BJ (cell line): ENCODE data around the gene SUSD5. TPM values are rescaled to one million over a fixed set of nuclear protein-coding genes. Genes with fewer than 3 reads are reported as not detected.
"Not testable (repeated sequence)": the region's sequence is repeated elsewhere in the genome, so short reads cannot be mapped to it uniquely, and the experiment has no call there.

Experiments
- CTCF ChIA-PET: fragments of 350-600 bp; formaldehyde crosslinking; extraction: SDS; loops from one replicate; lab custom pipeline; 2021; ENCODE audit warnings: antibody characterized with exemption, inconsistent platforms; lab: Yijun Ruan, JAX
- POLR2A ChIA-PET: fragments of 300-600 bp; sonication (Branson Sonifier 250); formaldehyde crosslinking; extraction: SDS; loops from one replicate; lab custom pipeline; 2021; ENCODE audit warnings: antibody characterized with exemption; lab: Charles Lee
- DNase-seq: peaks from one replicate; pipeline ENCODE4 v3.0.0-alpha.2; 2011; ENCODE audit warnings: low read depth
- H3K27me3 ChIP-seq: 2 replicates; pipeline ENCODE4 v1.6.0; 2011; ENCODE audit warnings: low read length; ENCODE audit not compliant: control insufficient read depth, insufficient read depth
- H3K36me3 ChIP-seq: 2 replicates; pipeline ENCODE4 v1.5.1; 2011; ENCODE audit warnings: low read length; ENCODE audit not compliant: control insufficient read depth, insufficient read depth
- H3K4me3 ChIP-seq: 2 replicates; pipeline ENCODE4 v1.5.1; 2011; ENCODE audit warnings: low read depth, mild to moderate bottlenecking, control low read depth, low read length
- polyA plus RNA-seq: library from polyadenylated mRNA; depleted of rRNA; stranded (reverse); fragments of >200 nt; gene quantifications from 2 replicates; pipeline ENCODE4 v1.2.3, GENCODE V29; 2011
- TF ChIP-seq, protein P1 (sequence below): IDR thresholded peaks from 2 replicates; pipeline ENCODE4 v1.5.1; 2011; ENCODE audit warnings: low read depth, mild to moderate bottlenecking, control low read depth, inconsistent platforms, low read length, moderate library complexity; ENCODE audit not compliant: insufficient read depth

SUSD5 gene
- polyA plus RNA-seq, 1 experiment: 2.5 TPM

- ChIA-PET CTCF (interaction anchor here (1.5 to 1.7 kb wide), 2 partner anchors 10 to 13 kb away, joined by 3 to 9 read pairs; no protein-coding TSS in a partner anchor), POLR2A (no interaction called here)
- Histone ChIP-seq H3K27me3 (no peaks in the 10 kb centered on the region), H3K36me3 (peaks cover 11% of the 10 kb centered on the region), H3K4me3 (no peak overlapping the region)
- TF ChIP-seq, protein P1, sequence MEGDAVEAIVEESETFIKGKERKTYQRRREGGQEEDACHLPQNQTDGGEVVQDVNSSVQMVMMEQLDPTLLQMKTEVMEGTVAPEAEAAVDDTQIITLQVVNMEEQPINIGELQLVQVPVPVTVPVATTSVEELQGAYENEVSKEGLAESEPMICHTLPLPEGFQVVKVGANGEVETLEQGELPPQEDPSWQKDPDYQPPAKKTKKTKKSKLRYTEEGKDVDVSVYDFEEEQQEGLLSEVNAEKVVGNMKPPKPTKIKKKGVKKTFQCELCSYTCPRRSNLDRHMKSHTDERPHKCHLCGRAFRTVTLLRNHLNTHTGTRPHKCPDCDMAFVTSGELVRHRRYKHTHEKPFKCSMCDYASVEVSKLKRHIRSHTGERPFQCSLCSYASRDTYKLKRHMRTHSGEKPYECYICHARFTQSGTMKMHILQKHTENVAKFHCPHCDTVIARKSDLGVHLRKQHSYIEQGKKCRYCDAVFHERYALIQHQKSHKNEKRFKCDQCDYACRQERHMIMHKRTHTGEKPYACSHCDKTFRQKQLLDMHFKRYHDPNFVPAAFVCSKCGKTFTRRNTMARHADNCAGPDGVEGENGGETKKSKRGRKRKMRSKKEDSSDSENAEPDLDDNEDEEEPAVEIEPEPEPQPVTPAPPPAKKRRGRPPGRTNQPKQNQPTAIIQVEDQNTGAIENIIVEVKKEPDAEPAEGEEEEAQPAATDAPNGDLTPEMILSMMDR: 0 out of 2 replicates have a peak, but pooled peaks have one; percentile 11
- DNase-seq: no peak
Measured at GRCh38 chr3:33144433-33144832, 74.2 kb downstream of the SUSD5 start.

DNA sequence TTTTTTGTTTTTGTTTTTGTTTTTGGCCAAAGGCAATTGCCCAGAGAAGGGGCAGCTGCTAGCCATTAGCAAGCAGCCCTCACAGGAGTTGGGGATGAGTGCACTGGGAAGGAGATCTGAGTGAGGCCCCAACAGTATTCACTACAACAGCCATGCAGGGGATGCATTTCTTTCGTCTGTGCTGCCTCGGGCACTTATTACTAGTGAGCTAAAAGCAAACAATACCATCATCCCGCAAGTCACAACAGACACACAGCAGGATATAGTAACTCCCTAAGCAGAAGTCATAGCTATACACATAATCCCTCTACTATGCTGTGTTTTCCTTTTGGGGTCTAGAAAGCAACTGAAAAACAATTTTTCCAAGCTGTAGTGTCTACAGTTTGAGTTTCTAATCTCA is 77.6 kb downstream of the SUSD5 start:
- POLR2A ChIA-PET: no interaction called here
- no peak for DNase-seq
- peaks cover 11% of the 10 kb centered on the region for H3K36me3 ChIP-seq
- no peaks in the 10 kb centered on the region for H3K27me3 ChIP-seq
- H3K4me3 ChIP-seq: no peak overlapping the region
- CTCF ChIA-PET: interaction anchor here (0.7 to 2.4 kb wide), 4 partner anchors 10 to 232 kb away, joined by 3 to 10 read pairs (median 6); no protein-coding TSS in a partner anchor
- TF ChIP-seq, protein P1: no peak

GRCh38 chr3:33139996-33140395 is 78.6 kb downstream of the SUSD5 start:
- DNase-seq: no peak
- TF ChIP-seq, protein P1: no peak
- CTCF ChIA-PET: interaction anchor here (1.4 to 2.9 kb wide), 4 partner anchors 9 to 233 kb away, joined by 5 to 26 read pairs (median 6); no protein-coding TSS in a partner anchor
- no peak overlapping the region for H3K4me3 ChIP-seq
- peaks cover 13% of the 10 kb centered on the region for H3K36me3 ChIP-seq
- no peaks in the 10 kb centered on the region for H3K27me3 ChIP-seq
- POLR2A ChIA-PET: no interaction called here

DNA sequence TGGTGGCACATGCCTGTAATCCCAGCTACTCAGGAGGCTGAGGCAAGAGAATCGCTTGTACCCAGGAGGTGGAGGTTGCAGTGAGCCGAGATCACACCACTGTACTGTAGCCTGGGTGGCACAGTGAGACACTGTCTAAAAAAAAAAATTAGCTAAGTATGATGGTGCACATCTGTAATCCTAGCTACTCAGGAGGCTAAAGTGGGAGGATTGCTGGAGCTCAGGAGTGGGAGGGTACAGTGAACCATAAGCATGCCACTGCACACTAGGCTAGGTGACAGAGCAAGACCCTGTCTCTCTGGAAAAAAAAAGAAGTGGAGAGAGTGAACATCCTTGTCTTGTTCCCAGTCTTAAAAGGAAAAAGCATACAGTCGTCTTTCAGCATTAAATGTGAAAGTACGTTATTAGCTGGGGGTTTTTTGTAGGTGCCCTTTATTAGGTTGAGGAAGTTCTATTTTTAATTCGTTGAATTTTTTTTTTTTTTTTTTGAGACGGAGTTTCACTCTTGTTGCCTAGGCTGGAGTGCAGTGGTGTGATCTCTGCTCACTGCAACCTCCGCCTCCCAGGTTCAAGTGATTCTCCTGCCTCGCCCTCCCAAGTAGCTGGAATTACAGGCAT is 79.5 kb downstream of the SUSD5 start:
- peaks cover 15% of the 10 kb centered on the region for H3K36me3 ChIP-seq
- H3K4me3 ChIP-seq, POLR2A ChIA-PET, H3K27me3 ChIP-seq, DNase-seq: not testable (repeated sequence)
- CTCF ChIA-PET: interaction anchor here (0.7 to 2.9 kb wide), 3 partner anchors 9 to 233 kb away, joined by 3 to 26 read pairs (median 5); no protein-coding TSS in a partner anchor

DNA sequence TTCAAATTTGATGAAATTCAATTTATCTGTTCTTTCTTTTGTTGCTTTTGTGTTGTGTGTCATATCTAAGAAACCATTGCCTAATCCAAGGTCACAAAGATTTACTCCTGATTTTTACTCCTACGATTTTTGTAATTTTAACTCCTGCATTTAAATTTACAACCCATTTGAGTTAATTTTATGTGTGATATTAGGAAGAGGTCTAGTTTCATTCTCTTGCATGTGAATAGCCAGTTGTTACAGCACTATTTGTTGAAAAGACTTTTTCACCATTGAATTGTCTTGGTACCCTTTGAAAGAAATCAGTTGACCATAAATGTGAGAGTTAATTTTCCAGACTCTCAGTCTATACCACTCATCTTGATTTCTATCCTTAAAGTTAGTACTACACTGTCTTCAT is 80.9 kb downstream of the SUSD5 start:
- TF ChIP-seq, protein P1: no peak
- no peak for DNase-seq

More for the DNA sequence above, 80.9 kb downstream of the SUSD5 start:
- POLR2A ChIA-PET: no interaction called here
- Histone ChIP-seq H3K4me3 (no peak overlapping the region), H3K36me3 (peaks cover 13% of the 10 kb centered on the region), H3K27me3 (no peaks in the 10 kb centered on the region)
- CTCF ChIA-PET: interaction anchor here (2.9 kb wide), 1 partner anchor 235 kb away, joined by 26 read pairs; no protein-coding TSS in a partner anchor
